WTC11 (cell line): ENCODE measurements around the gene MORN4. TPM values are rescaled to one million over a fixed set of nuclear protein-coding genes. Genes with fewer than 3 reads are reported as not detected.

Experiments used
- ATAC-seq: fragments of 200-7000 bp; cut with Tn5 transposase; 2 replicates; pipeline ENCODE4 v1.10.0; 2021; ENCODE audit warnings: mild to moderate bottlenecking, moderate library complexity
- CTCF ChIA-PET: fragments of 300-600 bp; sonication (Branson Sonifier 250); formaldehyde crosslinking; loops from one replicate; lab custom pipeline; 2021; ENCODE audit warnings: antibody characterized with exemption; lab: Charles Lee
- POLR2A ChIA-PET: fragments of 350-600 bp; sonication (Branson Sonifier 250); formaldehyde crosslinking; loops from one replicate; lab custom pipeline; 2021; ENCODE audit warnings: antibody characterized with exemption; lab: Charles Lee
- DNase-seq: peaks from one replicate; pipeline ENCODE4 v3.0.0; 2021; ENCODE audit warnings: low spot score
- H3K27ac Mint-ChIP-seq: 2 replicates; pipeline ENCODE4 v1.8.0; 2021; ENCODE audit warnings: mixed read lengths
- H3K27me3 Mint-ChIP-seq: 2 replicates; pipeline ENCODE4 v1.8.0; 2021; ENCODE audit warnings: low read depth, mild to moderate bottlenecking, moderate library complexity, mixed read lengths
- H3K36me3 Mint-ChIP-seq: 2 replicates; pipeline ENCODE4 v1.8.0; 2021; ENCODE audit warnings: mixed read lengths
- H3K4me1 Mint-ChIP-seq: 2 replicates; pipeline ENCODE4 v1.8.0; 2022; ENCODE audit warnings: mixed read lengths
- H3K4me3 Mint-ChIP-seq: 2 replicates; pipeline ENCODE4 v1.8.0; 2021; ENCODE audit warnings: mild to moderate bottlenecking, moderate library complexity, mixed read lengths
- H3K9me3 Mint-ChIP-seq: 2 replicates; pipeline ENCODE4 v1.8.0; 2021; ENCODE audit warnings: mixed read lengths
- ATF1 ChIP-seq: sonication (generic); formaldehyde crosslinking; IDR thresholded peaks from 2 replicates; pipeline ENCODE4 v1.8.1; 2023; ENCODE audit warnings: mild to moderate bottlenecking, moderate library complexity, missing genetic modification reagents
- CREB1 ChIP-seq: sonication (generic); formaldehyde crosslinking; IDR thresholded peaks from 2 replicates; pipeline ENCODE4 v1.8.0; 2023; ENCODE audit warnings: mild to moderate bottlenecking, missing genetic modification reagents
- CREM ChIP-seq: sonication (generic); formaldehyde crosslinking; IDR thresholded peaks from 2 replicates; pipeline ENCODE4 v1.8.1; 2022; ENCODE audit warnings: mild to moderate bottlenecking, missing genetic modification reagents, moderate library complexity
- ESRRA ChIP-seq: sonication (generic); formaldehyde crosslinking; IDR thresholded peaks from 2 replicates; pipeline ENCODE4 v1.8.1; 2022; ENCODE audit warnings: mild to moderate bottlenecking, missing genetic modification reagents, borderline replicate concordance
- ETV6 ChIP-seq: sonication (generic); formaldehyde crosslinking; IDR thresholded peaks from 2 replicates; pipeline ENCODE4 v1.8.1; 2022; ENCODE audit warnings: mild to moderate bottlenecking, missing genetic modification reagents
- FOXK1 ChIP-seq: sonication (generic); formaldehyde crosslinking; IDR thresholded peaks from 2 replicates; pipeline ENCODE4 v1.8.0; 2022; ENCODE audit warnings: mild to moderate bottlenecking, moderate library complexity, missing genetic modification reagents
- FOXP1 ChIP-seq: sonication (generic); formaldehyde crosslinking; IDR thresholded peaks from 2 replicates; pipeline ENCODE4 v1.8.0; 2022; ENCODE audit warnings: missing genetic modification reagents, mild to moderate bottlenecking, moderate library complexity, borderline replicate concordance
- HMGA2 ChIP-seq: fragments of 250-450 bp; sonication (Bioruptor Pico); IDR thresholded peaks from 2 replicates; pipeline ENCODE4 v1.4.0; 2021; ENCODE audit warnings: mild to moderate bottlenecking, moderate library complexity
- IRF2 ChIP-seq: sonication (generic); formaldehyde crosslinking; IDR thresholded peaks from 2 replicates; pipeline ENCODE4 v1.8.0; 2022; ENCODE audit warnings: low read depth, missing genetic modification reagents, borderline replicate concordance
- JAZF1 ChIP-seq: fragments of 250-450 bp; sonication (Bioruptor Pico); IDR thresholded peaks from 2 replicates; pipeline ENCODE4 v1.9.0; 2021; ENCODE audit warnings: moderate library complexity, mild to moderate bottlenecking, inconsistent platforms
- NFATC4 ChIP-seq: fragments of 250-450 bp; sonication (Bioruptor Pico); IDR thresholded peaks from 2 replicates; pipeline ENCODE4 v1.9.0; 2021; ENCODE audit warnings: mild to moderate bottlenecking
- NFYB ChIP-seq: sonication (generic); formaldehyde crosslinking; conservative IDR thresholded peaks from 2 replicates; pipeline ENCODE4 v1.8.0; 2022; ENCODE audit warnings: low read depth, missing genetic modification reagents
- NR1H2 ChIP-seq: sonication (generic); formaldehyde crosslinking; IDR thresholded peaks from 2 replicates; pipeline ENCODE4 v1.9.0; 2021; ENCODE audit warnings: mild to moderate bottlenecking, moderate library complexity, missing genetic modification reagents
- RORB ChIP-seq: fragments of 250-450 bp; sonication (Bioruptor Pico); IDR thresholded peaks from 2 replicates; pipeline ENCODE4 v1.9.0; 2021; ENCODE audit warnings: mild to moderate bottlenecking
- TEAD4 ChIP-seq: sonication (generic); formaldehyde crosslinking; IDR thresholded peaks from 2 replicates; pipeline ENCODE4 v1.8.0; 2022; ENCODE audit warnings: mild to moderate bottlenecking, missing genetic modification reagents
- ZNF396 ChIP-seq: fragments of 250-450 bp; sonication (Bioruptor Pico); IDR thresholded peaks from 2 replicates; pipeline ENCODE4 v1.8.0; 2021; ENCODE audit warnings: mild to moderate bottlenecking, moderate library complexity, borderline replicate concordance
- ZNF423 ChIP-seq: fragments of 250-450 bp; sonication (Bioruptor Pico); IDR thresholded peaks from 2 replicates; pipeline ENCODE4 v2.1.2; 2022; ENCODE audit warnings: mild to moderate bottlenecking, moderate library complexity
- total RNA-seq: library from RNA; stranded (reverse); gene quantifications from 3 replicates; pipeline ENCODE4 v1.2.3, GENCODE V29; 2021
- TF ChIP-seq, protein P1 (sequence below): sonication (generic); formaldehyde crosslinking; IDR thresholded peaks from 2 replicates; pipeline ENCODE4 v1.8.0; 2022; ENCODE audit warnings: mild to moderate bottlenecking, missing genetic modification reagents
- TF ChIP-seq, protein P2 (sequence below): sonication (generic); formaldehyde crosslinking; IDR thresholded peaks from 2 replicates; pipeline ENCODE4 v1.8.0; 2022; ENCODE audit warnings: mild to moderate bottlenecking, missing genetic modification reagents
- TF ChIP-seq, protein P3 (sequence below): sonication (generic); formaldehyde crosslinking; IDR thresholded peaks from 2 replicates; pipeline ENCODE4 v1.8.0; 2023; ENCODE audit warnings: mild to moderate bottlenecking, missing genetic modification reagents
- TF ChIP-seq, protein P4 (sequence below): sonication (generic); formaldehyde crosslinking; IDR thresholded peaks from 2 replicates; pipeline ENCODE4 v1.8.1; 2022; ENCODE audit warnings: mild to moderate bottlenecking, missing genetic modification reagents, moderate library complexity, borderline replicate concordance
- TF ChIP-seq, protein P5 (sequence below): sonication (generic); formaldehyde crosslinking; IDR thresholded peaks from 2 replicates; pipeline ENCODE4 v1.8.0; 2023; ENCODE audit warnings: missing genetic modification reagents
- TF ChIP-seq, protein P6 (sequence below): fragments of 250-450 bp; sonication (Bioruptor Pico); IDR thresholded peaks from 2 replicates; pipeline ENCODE4 v2.1.2; 2022; ENCODE audit warnings: mild to moderate bottlenecking, moderate library complexity

Gene MORN4
- total RNA-seq, 1 experiment from 2014 or later, result 21.8 TPM

DNA sequence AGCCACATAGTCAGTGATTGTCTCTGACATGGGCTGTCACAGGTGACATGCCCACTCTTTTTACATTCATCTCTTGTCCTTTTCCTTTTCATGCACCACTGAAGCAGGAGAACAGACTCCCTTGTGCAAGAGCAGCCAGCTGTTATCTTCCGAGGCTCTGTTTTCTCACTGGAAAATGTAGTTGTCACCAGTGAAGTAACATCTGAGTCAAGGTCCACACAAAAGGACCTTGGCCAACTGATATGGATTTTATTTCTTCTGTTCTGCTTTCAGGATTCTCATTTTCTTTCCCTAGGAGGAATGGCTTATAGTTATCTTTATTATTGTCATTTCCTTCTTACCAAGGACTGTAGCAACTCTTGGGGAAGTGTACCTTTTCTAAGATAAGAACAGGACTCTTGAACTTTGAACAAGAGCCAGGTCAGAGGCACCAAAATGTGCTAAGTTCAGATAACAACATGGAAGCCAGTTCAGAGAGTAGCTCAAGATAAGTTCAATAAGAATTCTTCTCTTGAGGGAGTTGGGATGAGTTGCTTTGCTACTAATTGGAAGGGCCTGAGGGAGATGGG lies 31.1 kb upstream of the MORN4 start:
- H3K4me1 Mint-ChIP-seq, result no peaks in the 10 kb centered on the region
- ATAC-seq, result no peak
- no peak overlapping the region for H3K4me3 Mint-ChIP-seq
- CTCF ChIA-PET, result no interaction called here
- POLR2A ChIA-PET, result no interaction called here
- TF ChIP-seq, protein P1, sequence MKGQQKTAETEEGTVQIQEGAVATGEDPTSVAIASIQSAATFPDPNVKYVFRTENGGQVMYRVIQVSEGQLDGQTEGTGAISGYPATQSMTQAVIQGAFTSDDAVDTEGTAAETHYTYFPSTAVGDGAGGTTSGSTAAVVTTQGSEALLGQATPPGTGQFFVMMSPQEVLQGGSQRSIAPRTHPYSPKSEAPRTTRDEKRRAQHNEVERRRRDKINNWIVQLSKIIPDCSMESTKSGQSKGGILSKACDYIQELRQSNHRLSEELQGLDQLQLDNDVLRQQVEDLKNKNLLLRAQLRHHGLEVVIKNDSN (CRISPR knock-in tag), result no peak
- TF ChIP-seq FOXP1 (CRISPR knock-in tag) (no peak), ZNF396 (no peak), FOXK1 (CRISPR knock-in tag) (no peak), ZNF423 (CRISPR knock-in tag) (no peak), ATF1 (no peak), ETV6 (CRISPR knock-in tag) (no peak)
- TF ChIP-seq, protein P2, sequence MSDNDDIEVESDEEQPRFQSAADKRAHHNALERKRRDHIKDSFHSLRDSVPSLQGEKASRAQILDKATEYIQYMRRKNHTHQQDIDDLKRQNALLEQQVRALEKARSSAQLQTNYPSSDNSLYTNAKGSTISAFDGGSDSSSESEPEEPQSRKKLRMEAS (CRISPR knock-in tag), result no peak
- TF ChIP-seq, protein P3, sequence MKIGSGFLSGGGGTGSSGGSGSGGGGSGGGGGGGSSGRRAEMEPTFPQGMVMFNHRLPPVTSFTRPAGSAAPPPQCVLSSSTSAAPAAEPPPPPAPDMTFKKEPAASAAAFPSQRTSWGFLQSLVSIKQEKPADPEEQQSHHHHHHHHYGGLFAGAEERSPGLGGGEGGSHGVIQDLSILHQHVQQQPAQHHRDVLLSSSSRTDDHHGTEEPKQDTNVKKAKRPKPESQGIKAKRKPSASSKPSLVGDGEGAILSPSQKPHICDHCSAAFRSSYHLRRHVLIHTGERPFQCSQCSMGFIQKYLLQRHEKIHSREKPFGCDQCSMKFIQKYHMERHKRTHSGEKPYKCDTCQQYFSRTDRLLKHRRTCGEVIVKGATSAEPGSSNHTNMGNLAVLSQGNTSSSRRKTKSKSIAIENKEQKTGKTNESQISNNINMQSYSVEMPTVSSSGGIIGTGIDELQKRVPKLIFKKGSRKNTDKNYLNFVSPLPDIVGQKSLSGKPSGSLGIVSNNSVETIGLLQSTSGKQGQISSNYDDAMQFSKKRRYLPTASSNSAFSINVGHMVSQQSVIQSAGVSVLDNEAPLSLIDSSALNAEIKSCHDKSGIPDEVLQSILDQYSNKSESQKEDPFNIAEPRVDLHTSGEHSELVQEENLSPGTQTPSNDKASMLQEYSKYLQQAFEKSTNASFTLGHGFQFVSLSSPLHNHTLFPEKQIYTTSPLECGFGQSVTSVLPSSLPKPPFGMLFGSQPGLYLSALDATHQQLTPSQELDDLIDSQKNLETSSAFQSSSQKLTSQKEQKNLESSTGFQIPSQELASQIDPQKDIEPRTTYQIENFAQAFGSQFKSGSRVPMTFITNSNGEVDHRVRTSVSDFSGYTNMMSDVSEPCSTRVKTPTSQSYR (CRISPR knock-in tag), result no peak
- TF ChIP-seq, protein P4, sequence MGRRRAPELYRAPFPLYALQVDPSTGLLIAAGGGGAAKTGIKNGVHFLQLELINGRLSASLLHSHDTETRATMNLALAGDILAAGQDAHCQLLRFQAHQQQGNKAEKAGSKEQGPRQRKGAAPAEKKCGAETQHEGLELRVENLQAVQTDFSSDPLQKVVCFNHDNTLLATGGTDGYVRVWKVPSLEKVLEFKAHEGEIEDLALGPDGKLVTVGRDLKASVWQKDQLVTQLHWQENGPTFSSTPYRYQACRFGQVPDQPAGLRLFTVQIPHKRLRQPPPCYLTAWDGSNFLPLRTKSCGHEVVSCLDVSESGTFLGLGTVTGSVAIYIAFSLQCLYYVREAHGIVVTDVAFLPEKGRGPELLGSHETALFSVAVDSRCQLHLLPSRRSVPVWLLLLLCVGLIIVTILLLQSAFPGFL, result no peak
- TF ChIP-seq, protein P5, sequence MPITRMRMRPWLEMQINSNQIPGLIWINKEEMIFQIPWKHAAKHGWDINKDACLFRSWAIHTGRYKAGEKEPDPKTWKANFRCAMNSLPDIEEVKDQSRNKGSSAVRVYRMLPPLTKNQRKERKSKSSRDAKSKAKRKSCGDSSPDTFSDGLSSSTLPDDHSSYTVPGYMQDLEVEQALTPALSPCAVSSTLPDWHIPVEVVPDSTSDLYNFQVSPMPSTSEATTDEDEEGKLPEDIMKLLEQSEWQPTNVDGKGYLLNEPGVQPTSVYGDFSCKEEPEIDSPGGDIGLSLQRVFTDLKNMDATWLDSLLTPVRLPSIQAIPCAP (CRISPR knock-in tag), result no peak
- TF ChIP-seq, all 79 proteins: peak for 0
- Mint-ChIP-seq H3K9me3 (no peaks in the 10 kb centered on the region), H3K36me3 (peaks cover 59% of the 10 kb centered on the region), H3K27ac (no peak overlapping the region), H3K27me3 (no peaks in the 10 kb centered on the region)
- DNase-seq, result no peak

DNA sequence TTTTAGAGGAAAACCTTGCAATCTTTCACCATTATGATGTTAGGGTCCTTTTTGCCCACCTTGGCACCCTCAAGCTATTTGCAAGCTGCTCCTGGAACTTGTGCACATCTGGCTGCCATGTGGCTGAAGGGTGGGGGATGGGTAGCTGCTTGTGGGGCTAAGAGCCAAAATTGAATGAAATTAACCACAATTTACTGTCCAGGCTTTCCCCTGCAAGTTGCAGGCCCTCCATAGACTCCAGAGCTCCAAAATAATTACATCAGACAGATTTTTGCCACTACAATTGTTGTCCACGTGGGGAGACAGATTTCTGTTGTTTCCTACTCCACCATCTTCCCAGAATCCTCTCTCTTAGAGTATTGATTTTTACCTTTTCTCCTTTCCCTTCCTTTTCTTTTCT lies 26.3 kb upstream of the MORN4 start:
- CTCF ChIA-PET, result interaction anchor here (1.0 kb wide), 1 partner anchor 42 kb away, joined by 3 read pairs; no protein-coding TSS in a partner anchor
- H3K27ac Mint-ChIP-seq, result no peak overlapping the region; the same call in 1 of the 2 replicates
- no peak for TF ChIP-seq HMGA2 (CRISPR knock-in tag)
- TF ChIP-seq JAZF1 (CRISPR knock-in tag), result no peak
- TF ChIP-seq, protein P4, result no peak
- TF ChIP-seq, protein P1 (CRISPR knock-in tag), result no peak
- no peak for TF ChIP-seq ESRRA (CRISPR knock-in tag)
- TF ChIP-seq ZNF396, result no peak
- TF ChIP-seq NR1H2 (CRISPR knock-in tag), result no peak
- no peak for TF ChIP-seq TEAD4 (CRISPR knock-in tag)
- no peak for TF ChIP-seq NFYB
- TF ChIP-seq IRF2, result no peak
- TF ChIP-seq CREM (CRISPR knock-in tag), result no peak
- TF ChIP-seq CREB1 (CRISPR knock-in tag), result no peak
- TF ChIP-seq, protein P3 (CRISPR knock-in tag), result no peak
- TF ChIP-seq RORB, result no peak
- TF ChIP-seq, protein P6, sequence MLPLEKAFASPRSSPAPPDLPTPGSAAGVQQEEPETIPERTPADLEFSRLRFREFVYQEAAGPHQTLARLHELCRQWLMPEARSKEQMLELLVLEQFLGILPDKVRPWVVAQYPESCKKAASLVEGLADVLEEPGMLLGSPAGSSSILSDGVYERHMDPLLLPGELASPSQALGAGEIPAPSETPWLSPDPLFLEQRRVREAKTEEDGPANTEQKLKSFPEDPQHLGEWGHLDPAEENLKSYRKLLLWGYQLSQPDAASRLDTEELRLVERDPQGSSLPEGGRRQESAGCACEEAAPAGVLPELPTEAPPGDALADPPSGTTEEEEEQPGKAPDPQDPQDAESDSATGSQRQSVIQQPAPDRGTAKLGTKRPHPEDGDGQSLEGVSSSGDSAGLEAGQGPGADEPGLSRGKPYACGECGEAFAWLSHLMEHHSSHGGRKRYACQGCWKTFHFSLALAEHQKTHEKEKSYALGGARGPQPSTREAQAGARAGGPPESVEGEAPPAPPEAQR (CRISPR knock-in tag), result no peak
- TF ChIP-seq NFATC4 (CRISPR knock-in tag), result no peak
- TF ChIP-seq, all 79 proteins: peak for 0
- peaks cover 68% of the 10 kb centered on the region for H3K36me3 Mint-ChIP-seq
- H3K27me3 Mint-ChIP-seq, result no peaks in the 10 kb centered on the region
- no peak overlapping the region for H3K4me3 Mint-ChIP-seq
- DNase-seq, result no peak
- POLR2A ChIA-PET, result interaction anchor here (0.7 kb wide), 1 partner anchor 482 kb away, joined by 4 read pairs; no protein-coding TSS in a partner anchor
- H3K4me1 Mint-ChIP-seq, result no peaks in the 10 kb centered on the region
- ATAC-seq, result no peak
- H3K9me3 Mint-ChIP-seq, result no peaks in the 10 kb centered on the region
